ENCODE results near the gene FMNL2. TPM values are rescaled to one million over a fixed set of nuclear protein-coding genes. Genes with fewer than 3 reads are reported as not detected.

FMNL2 gene
- total and polyA plus RNA-seq, 4 donors = 1.5 to 9.3 (median 5.1) TPM

DNA sequence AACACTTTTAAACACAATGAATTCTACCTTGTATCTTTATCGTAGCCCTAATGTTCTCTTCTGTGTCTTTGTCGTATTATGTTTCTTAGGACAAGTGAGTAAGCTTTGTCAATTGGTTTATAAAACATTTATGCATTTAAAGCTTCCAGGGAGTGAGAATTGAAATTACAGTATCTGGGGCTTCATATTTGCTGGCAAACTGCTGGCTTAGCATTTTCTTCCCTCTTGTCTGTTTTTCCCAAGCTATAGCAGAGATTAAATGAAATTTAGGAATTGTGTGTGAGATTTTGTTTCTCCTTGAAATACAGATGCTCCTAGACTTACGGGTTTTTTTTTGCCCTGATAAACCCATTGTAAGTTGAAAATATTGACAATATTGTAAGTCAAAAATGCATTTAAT is 73.3 kb downstream of the FMNL2 start:
- WGBS = 94% methylated on average over 3 of the region's 3 CpGs
- H3K36me3 ChIP-seq (ENCODE audit: control insufficient read depth in 4 of 4, insufficient read depth in 3 of 4, low read depth in 1 of 4, low read length in 3 of 4) = no peaks in the 10 kb centered on the region
- H3K27me3 ChIP-seq (ENCODE audit: control insufficient read depth in 4 of 4, insufficient read depth in 4 of 4, low read length in 3 of 4) = no peaks in the 10 kb centered on the region
- H3K4me3 ChIP-seq (ENCODE audit: low read depth in 1 of 3, low read length in 3 of 3) = no peak overlapping the region
- H3K4me1 ChIP-seq (ENCODE audit: control insufficient read depth in 4 of 4, insufficient read depth in 4 of 4, low read length in 3 of 4) = peaks cover 0 to 12% (median 0%) of the 10 kb centered on the region in 4 donors
- no peak for DNase-seq (ENCODE audit: low spot score)
- H3K9ac ChIP-seq (ENCODE audit: low read depth in 1 of 2, low read length in 2 of 2) = no peak overlapping the region
- no peak overlapping the region for H3K27ac ChIP-seq (ENCODE audit: low read depth in 1 of 2, low read length in 2 of 2)
- TF ChIP-seq, protein P1, sequence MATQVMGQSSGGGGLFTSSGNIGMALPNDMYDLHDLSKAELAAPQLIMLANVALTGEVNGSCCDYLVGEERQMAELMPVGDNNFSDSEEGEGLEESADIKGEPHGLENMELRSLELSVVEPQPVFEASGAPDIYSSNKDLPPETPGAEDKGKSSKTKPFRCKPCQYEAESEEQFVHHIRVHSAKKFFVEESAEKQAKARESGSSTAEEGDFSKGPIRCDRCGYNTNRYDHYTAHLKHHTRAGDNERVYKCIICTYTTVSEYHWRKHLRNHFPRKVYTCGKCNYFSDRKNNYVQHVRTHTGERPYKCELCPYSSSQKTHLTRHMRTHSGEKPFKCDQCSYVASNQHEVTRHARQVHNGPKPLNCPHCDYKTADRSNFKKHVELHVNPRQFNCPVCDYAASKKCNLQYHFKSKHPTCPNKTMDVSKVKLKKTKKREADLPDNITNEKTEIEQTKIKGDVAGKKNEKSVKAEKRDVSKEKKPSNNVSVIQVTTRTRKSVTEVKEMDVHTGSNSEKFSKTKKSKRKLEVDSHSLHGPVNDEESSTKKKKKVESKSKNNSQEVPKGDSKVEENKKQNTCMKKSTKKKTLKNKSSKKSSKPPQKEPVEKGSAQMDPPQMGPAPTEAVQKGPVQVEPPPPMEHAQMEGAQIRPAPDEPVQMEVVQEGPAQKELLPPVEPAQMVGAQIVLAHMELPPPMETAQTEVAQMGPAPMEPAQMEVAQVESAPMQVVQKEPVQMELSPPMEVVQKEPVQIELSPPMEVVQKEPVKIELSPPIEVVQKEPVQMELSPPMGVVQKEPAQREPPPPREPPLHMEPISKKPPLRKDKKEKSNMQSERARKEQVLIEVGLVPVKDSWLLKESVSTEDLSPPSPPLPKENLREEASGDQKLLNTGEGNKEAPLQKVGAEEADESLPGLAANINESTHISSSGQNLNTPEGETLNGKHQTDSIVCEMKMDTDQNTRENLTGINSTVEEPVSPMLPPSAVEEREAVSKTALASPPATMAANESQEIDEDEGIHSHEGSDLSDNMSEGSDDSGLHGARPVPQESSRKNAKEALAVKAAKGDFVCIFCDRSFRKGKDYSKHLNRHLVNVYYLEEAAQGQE (IDR thresholded peaks at IDR 0.05) = no peak
- no peak for TF ChIP-seq RAD21 (IDR thresholded peaks at IDR 0.05)
- TF ChIP-seq GABPA (IDR thresholded peaks at IDR 0.05 in 1 of 2, conservative IDR thresholded peaks at IDR 0.05 in 1 of 2) = no peak
- no peak for TF ChIP-seq SP1 (IDR thresholded peaks at IDR 0.05)
- TF ChIP-seq, protein P2, sequence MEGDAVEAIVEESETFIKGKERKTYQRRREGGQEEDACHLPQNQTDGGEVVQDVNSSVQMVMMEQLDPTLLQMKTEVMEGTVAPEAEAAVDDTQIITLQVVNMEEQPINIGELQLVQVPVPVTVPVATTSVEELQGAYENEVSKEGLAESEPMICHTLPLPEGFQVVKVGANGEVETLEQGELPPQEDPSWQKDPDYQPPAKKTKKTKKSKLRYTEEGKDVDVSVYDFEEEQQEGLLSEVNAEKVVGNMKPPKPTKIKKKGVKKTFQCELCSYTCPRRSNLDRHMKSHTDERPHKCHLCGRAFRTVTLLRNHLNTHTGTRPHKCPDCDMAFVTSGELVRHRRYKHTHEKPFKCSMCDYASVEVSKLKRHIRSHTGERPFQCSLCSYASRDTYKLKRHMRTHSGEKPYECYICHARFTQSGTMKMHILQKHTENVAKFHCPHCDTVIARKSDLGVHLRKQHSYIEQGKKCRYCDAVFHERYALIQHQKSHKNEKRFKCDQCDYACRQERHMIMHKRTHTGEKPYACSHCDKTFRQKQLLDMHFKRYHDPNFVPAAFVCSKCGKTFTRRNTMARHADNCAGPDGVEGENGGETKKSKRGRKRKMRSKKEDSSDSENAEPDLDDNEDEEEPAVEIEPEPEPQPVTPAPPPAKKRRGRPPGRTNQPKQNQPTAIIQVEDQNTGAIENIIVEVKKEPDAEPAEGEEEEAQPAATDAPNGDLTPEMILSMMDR (IDR thresholded peaks at IDR 0.05; ENCODE audit: low read depth, low read length, missing input control) = no peak
- no peak for TF ChIP-seq JUND (IDR thresholded peaks at IDR 0.05)
- TF ChIP-seq RXRA (IDR thresholded peaks at IDR 0.05) = no peak
- TF ChIP-seq EGR1 (IDR thresholded peaks at IDR 0.05; ENCODE audit: low read depth in 2 of 2) = no peak
- no peak for TF ChIP-seq HNF4G (IDR thresholded peaks at IDR 0.05)
- TF ChIP-seq FOXA2 (IDR thresholded peaks at IDR 0.05) = no peak
- TF ChIP-seq, protein P3, sequence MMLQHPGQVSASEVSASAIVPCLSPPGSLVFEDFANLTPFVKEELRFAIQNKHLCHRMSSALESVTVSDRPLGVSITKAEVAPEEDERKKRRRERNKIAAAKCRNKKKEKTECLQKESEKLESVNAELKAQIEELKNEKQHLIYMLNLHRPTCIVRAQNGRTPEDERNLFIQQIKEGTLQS (IDR thresholded peaks at IDR 0.05) = no peak
- TF ChIP-seq, protein P4, sequence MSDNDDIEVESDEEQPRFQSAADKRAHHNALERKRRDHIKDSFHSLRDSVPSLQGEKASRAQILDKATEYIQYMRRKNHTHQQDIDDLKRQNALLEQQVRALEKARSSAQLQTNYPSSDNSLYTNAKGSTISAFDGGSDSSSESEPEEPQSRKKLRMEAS (IDR thresholded peaks at IDR 0.05) = no peak
- no peak for TF ChIP-seq TAF1 (conservative IDR thresholded peaks at IDR 0.05)
- TF ChIP-seq NR2F2 (IDR thresholded peaks at IDR 0.05) = no peak
- TF ChIP-seq HNF4A (conservative IDR thresholded peaks at IDR 0.05) = no peak
- no peaks in the 10 kb centered on the region for H3K9me3 ChIP-seq (ENCODE audit: control insufficient read depth in 4 of 4, low read length in 3 of 4)

DNA sequence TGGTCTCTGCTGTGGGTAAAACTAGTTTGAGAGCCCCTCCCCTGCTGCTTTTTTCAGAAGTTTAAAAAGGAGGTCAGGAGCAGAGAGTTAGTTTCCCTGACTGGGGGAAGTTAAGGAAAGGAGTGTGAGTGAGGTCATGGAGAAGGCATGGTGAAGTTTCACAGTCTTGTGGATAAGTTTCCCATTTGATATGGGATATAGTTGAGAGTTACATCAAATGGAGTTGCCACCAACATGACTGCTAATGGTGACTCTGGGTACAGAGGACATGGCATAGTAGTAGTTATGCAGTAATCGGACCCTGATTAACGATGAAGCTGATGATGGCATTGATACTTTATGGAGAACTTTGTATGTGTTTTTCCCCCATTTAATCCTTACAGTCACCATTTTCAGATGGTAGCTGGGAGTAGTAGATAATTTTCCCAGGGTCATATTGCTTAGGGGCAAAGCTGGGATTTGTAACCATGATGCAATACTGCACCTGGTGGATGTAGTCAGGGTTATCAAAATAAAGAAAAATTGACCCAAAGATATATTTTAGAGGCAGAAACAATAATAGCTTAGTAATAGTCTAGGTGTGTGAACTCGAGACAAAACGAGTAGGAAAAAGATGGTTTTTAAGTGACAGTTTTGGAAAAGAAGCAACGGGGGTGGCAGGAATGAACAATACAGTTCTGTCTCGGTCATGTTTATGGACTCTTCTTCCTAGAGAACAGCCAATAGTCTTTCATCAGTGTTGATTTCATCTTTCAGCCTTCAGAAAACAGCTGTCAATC is 74.6 kb downstream of the FMNL2 start:
- Histone ChIP-seq H3K27ac (ENCODE audit: low read depth in 1 of 2, low read length in 2 of 2) (no peak overlapping the region), H3K9ac (ENCODE audit: low read depth in 1 of 2, low read length in 2 of 2) (no peak overlapping the region), H3K4me1 (ENCODE audit: control insufficient read depth in 4 of 4, insufficient read depth in 4 of 4, low read length in 3 of 4) (peaks cover 0 to 12% (median 0%) of the 10 kb centered on the region in 4 donors), H3K36me3 (ENCODE audit: control insufficient read depth in 4 of 4, insufficient read depth in 3 of 4, low read depth in 1 of 4, low read length in 3 of 4) (no peaks in the 10 kb centered on the region), H3K27me3 (ENCODE audit: control insufficient read depth in 4 of 4, insufficient read depth in 4 of 4, low read length in 3 of 4) (no peaks in the 10 kb centered on the region), H3K9me3 (ENCODE audit: control insufficient read depth in 4 of 4, low read length in 3 of 4) (no peaks in the 10 kb centered on the region), H3K4me3 (ENCODE audit: low read depth in 1 of 3, low read length in 3 of 3) (no peak overlapping the region)
- 94% methylated on average over 6 of the region's 6 CpGs for WGBS
- TF ChIP-seq, protein P2 (IDR thresholded peaks at IDR 0.05; ENCODE audit: low read depth, low read length, missing input control) = no peak
- no peak for TF ChIP-seq EGR1 (IDR thresholded peaks at IDR 0.05; ENCODE audit: low read depth in 2 of 2)
- TF ChIP-seq TAF1 (conservative IDR thresholded peaks at IDR 0.05) = no peak
- TF ChIP-seq, protein P3 (IDR thresholded peaks at IDR 0.05) = no peak
- no peak for TF ChIP-seq FOXA2 (IDR thresholded peaks at IDR 0.05)
- TF ChIP-seq RAD21 (IDR thresholded peaks at IDR 0.05) = no peak
- DNase-seq (ENCODE audit: low spot score) = no peak
